HEK293 (cell line): ENCODE results near the gene SSTR5.

Experiments used
- EGR2 ChIP-seq: fragments of 450-650 bp; formaldehyde crosslinking; IDR thresholded peaks from 2 replicates; pipeline ENCODE4 v1.5.1; 2016; ENCODE audit warnings: low read depth, missing biosample characterization, missing genetic modification characterization
- KLF16 ChIP-seq: fragments of 450-650 bp; formaldehyde crosslinking; IDR thresholded peaks from 2 replicates; pipeline ENCODE4 v1.5.1; 2017; ENCODE audit warnings: missing biosample characterization, missing genetic modification characterization
- ZNF274 ChIP-seq, 2 experiments: fragments of 200-500 bp in 1 of 2; fragments of 450-650 bp in 1 of 2; sonication (Bioruptor generic) in 1 of 2; formaldehyde crosslinking in 1 of 2; IDR thresholded peaks; 2 replicates each; pipeline versions ENCODE4 v1.5.1 to v1.6.1; 2014 to 2016; ENCODE audit warnings: borderline replicate concordance in 1 of 2, inconsistent platforms in 1 of 2, low read length in 1 of 2, missing biosample characterization in 1 of 2, missing genetic modification characterization in 1 of 2
- TF ChIP-seq, protein P1 (sequence below): fragments of 450-650 bp; formaldehyde crosslinking; IDR thresholded peaks from 2 replicates; pipeline ENCODE4 v1.5.1; 2016; ENCODE audit warnings: missing biosample characterization, missing genetic modification characterization

DNA sequence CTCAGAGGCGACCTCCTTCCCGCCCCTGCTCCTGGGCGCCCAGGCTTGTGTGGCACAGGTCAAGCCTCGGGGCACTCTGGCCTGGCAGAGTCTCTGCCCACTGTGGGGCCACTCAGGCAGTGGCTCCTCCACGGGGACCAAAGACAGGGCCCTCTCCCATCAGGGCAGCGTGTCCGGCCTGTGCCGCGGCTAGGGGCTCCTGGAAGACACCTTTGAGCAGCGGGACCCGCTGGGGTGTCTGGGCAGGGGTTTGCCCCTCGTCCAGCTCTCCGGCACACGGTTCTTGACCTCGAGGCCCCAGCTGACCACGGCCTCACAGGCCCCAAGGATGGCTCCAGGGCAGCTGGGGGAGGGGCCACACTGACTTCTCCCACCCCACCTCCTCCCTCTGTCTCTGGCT is 24.7 kb upstream of the SSTR5 start:
- TF ChIP-seq ZNF274 (IDR thresholded peaks at IDR 0.05; ENCODE audit: low read length) (no peak), ZNF274 (tag by site-specific recombination; IDR thresholded peaks at IDR 0.05; ENCODE audit: borderline replicate concordance) (no peak), KLF16 (tag by site-specific recombination) (no peak), EGR2 (tag by site-specific recombination) (no peak)
- TF ChIP-seq, protein P1, sequence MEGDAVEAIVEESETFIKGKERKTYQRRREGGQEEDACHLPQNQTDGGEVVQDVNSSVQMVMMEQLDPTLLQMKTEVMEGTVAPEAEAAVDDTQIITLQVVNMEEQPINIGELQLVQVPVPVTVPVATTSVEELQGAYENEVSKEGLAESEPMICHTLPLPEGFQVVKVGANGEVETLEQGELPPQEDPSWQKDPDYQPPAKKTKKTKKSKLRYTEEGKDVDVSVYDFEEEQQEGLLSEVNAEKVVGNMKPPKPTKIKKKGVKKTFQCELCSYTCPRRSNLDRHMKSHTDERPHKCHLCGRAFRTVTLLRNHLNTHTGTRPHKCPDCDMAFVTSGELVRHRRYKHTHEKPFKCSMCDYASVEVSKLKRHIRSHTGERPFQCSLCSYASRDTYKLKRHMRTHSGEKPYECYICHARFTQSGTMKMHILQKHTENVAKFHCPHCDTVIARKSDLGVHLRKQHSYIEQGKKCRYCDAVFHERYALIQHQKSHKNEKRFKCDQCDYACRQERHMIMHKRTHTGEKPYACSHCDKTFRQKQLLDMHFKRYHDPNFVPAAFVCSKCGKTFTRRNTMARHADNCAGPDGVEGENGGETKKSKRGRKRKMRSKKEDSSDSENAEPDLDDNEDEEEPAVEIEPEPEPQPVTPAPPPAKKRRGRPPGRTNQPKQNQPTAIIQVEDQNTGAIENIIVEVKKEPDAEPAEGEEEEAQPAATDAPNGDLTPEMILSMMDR, result no peak
